Activated CD4-positive, alpha-beta T cell treated with anti-CD3 and anti-CD28 coated beads for 24 hours (primary cell): ENCODE data around the gene C14orf93.

Experiments
- DNase-seq, 2 donors: peaks; one replicate each; pipeline ENCODE4 v3.0.0-alpha.2; 2020; ENCODE audit warnings: low read depth in 2 of 2

C14orf93 gene

GRCh38 chr14:23045419-23046357 lies 35.7 kb upstream of the C14orf93 start:
- DNase-seq, result no peak

GRCh38 chr14:23044840-23045239 lies 34.9 kb upstream of the C14orf93 start:
- DNase-seq, result no peak

- no peak for DNase-seq
Observed at GRCh38 chr14:23043754-23044153, 33.8 kb upstream of the C14orf93 start.

- DNase-seq, result no peak
Observed at GRCh38 chr14:23043145-23043544, 33.2 kb upstream of the C14orf93 start.

DNA sequence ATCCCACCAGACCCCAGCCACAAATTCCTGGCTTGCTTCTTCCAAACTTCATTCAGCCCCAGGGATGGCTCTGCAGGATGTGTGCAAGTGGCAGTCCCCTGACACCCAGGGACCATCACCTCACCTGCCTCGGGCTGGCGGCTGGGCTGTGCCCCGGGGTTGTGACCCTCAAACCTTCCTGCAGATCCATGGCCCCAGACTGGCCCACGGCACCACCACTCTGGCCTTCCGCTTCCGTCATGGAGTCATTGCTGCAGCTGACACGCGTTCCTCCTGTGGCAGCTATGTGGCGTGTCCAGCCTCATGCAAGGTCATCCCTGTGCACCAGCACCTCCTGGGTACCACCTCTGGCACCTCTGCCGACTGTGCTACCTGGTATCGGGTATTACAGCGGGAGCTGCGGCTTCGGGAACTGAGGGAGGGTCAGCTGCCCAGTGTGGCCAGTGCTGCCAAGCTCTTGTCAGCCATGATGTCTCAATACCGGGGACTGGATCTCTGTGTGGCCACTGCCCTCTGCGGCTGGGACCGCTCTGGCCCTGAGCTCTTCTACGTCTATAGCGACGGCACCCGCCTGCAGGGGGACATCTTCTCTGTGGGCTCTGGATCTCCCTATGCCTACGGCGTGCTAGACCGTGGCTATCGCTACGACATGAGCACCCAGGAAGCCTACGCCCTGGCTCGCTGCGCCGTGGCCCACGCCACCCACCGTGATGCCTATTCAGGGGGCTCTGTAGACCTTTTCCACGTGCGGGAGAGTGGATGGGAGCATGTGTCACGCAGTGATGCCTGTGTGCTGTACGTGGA lies 32.4 kb upstream of the C14orf93 start, which contains the start of gene PSMB11:
Gene PSMB11 (plus strand): TSS at position 51 of the 804 bp plus-strand sequence. CDS start 14 bp downstream, at position 65.
- no peak for DNase-seq

GRCh38 chr14:23041729-23042128 lies 31.8 kb upstream of the C14orf93 start:
- DNase-seq, result no peak

DNA sequence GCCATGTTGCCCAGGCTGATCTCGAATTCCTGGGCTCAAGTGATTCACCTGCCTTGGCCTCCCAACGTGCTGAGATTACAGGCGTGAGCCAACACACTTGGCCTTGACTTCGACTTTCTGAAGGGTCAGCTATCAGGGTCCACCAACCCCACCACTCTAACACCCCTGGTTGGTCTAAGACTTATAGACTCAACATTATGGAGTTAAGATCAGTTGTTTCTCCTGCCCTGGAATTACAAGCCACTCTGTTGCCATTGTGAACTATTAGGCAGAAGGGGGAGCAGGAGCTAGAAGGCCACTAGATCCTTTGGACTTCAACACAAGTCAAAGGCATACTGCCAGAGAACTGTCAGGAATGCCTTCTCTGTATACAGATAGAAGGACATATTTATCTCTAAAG lies 30.2 kb upstream of the C14orf93 start:
- DNase-seq, result no peak

DNA sequence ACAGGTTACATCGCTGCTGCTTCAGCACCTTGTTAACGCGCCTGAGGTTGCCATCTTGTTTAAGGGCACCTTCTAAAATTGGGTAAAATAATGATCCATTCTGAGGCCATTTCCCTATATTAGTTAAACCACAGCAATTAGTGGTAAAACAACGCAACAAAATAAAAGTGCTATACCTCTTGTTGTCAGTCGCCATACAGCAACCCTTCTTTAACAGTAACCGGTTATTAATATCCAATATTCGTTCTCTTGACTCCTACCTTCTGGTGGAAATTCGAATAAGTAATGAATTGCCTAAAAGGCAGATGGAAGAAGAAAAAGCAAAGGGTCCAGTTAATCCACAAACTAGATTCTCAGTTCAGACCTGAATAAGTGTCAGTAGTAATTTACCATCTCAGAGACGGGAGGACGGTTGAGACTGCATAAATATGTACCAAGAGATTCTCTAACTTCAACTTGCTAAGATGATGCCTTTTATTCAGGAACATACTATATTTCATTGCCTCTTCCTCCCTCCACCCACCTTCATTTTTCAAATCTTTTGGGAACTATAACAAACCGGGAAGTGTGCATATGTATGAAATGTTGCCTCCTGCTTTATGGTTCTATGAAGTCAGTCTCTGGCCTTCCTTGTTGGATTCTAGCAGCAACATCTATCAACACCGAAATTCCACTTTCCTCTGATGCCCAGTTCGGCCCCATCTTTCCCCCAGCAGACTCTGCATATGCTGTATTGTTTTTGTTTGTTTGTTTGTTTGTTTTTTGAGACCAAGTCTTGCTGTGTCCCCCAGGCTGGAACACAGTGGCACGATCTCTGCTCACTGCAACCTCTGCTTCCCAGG lies 25.6 kb upstream of the C14orf93 start:
- DNase-seq, result no peak

- peak; percentile 72 to 75 for DNase-seq
Observed at GRCh38 chr14:23034498-23035302, 24.8 kb upstream of the C14orf93 start, which contains the start of gene PSMB5. Gene PSMB5 (minus strand): TSS chr14:23034900. CDS start chr14:23034881, 19 bp downstream.

DNA sequence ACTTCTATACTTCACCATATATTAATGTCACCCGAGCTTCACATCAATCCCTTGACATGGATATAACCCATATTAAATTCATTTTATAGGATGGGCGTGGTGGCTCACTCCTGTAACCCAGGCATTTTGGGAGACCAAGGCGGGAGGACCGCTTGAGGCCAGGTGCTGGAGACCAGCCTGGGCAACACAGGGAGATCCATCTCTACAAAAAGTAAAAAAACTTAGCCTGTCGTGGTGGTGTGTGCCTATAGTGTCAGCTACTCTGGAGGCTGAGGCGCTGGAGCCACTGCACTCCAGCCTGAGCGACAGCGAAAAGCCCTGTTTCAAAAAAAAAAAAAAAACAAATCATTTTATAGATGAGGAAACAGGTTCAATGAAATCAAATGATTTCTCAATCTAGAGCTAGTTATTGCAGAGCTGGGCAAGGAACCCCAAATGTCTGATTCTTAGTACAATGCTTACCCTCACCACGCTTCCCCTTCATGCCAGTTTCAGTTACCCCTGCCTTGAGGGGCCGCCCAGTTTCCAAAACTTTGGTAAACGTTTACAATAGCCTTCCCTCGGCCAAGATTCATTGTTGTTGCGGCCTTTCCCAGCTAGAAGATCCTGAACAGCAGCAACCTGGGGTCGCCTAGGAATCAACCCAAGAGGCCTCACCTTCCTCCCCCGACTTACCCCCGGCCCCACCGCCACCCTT lies 24.0 kb upstream of the C14orf93 start:
- DNase-seq, result no peak

GRCh38 chr14:23033251-23033727 lies 23.3 kb upstream of the C14orf93 start:
- DNase-seq, result no peak

- DNase-seq, result no peak
Observed at GRCh38 chr14:23030936-23031335, 21.0 kb upstream of the C14orf93 start.

DNA sequence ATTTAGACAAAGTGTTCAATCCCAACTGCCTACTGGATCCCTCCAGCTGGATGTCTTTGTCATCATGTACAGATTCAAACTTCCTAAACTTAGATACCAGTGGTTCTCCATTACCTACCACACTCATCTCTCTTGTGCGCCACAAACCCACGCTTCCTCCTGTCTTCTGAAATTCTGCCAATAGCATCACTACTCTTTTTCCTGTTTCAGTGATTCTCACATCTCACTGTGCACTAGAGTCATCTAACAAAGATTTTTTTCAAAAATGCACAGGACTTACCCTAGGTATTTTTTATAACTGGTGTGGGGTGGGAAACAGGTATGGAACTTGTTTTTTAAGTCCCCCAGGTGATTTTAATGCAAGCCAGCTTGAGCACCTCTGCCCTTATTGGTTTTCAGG lies 18.9 kb upstream of the C14orf93 start:
- DNase-seq, result no peak

DNA sequence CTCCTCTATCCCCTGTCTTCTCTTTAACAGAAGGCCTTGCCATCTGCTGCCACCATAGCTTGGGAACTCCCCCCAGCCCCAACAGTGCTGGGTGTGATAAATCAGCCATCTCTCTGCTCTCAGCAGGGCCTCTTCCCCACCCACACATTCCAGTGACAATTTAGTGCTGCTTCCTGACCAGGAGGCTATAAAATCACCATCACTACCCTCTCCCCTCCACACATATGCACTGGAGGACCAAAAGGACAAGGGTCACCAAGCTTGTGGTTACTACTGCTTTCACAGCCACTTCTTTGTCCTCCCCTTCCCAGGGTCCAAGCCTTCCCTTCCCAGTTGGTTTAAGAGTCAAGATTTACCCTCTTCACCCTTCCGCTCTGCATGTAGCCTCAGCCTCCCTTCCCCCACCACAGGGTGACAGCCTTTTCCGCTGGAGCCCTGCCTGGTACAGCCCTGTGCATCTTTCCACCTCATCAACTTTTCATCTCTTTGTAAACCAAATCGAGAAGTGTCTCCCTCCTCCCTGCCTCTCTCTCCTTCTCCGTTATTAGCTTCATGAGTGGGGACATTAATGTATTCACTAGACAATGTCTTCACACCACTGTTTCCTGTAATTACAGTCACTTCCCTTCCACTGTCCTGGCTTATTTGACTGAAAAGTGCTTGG lies 15.3 kb upstream of the C14orf93 start:
- no peak for DNase-seq

GRCh38 chr14:23024612-23025075 lies 14.7 kb upstream of the C14orf93 start:
- no peak for DNase-seq

GRCh38 chr14:23023795-23024152 lies 13.8 kb upstream of the C14orf93 start:
- DNase-seq, result no peak

DNA sequence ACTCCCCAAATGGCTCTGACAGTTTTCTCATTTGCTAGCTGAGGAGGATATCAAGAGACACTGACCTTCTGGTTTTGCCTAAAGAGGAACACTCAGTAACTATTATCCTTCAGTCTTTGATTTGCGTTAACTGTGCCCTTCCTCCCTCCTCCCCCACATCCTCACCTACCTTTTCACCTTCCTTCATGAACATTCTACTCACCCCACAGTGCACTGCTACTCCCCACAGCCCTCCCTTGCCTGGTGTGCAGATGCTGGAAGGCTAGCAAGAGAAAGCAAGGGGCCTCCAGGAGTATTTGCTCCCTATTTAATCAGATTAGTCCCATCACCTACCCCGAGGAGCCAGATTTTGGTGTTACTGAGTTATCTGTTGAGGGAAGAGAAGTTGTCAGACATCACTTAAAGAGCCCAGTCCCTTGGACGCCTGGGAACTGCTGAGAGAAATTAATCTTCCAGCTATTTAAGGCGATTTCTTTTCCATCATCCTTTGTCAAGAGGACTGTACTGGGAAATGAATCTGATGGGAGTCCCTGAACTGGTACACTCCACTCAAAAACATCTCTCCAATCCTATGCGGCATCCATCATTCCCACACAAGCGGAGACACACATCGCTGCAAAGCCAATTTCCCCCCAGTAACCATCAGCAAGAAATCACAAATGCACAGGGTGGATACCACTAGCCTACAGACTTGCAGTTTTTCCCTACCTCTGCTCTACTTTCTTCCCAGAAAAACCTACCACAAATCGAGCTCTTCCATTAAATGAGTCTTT lies 13.3 kb upstream of the C14orf93 start:
- no peak for DNase-seq

- DNase-seq, result no peak
Observed at GRCh38 chr14:23021889-23022442, 12.0 kb upstream of the C14orf93 start.
